GM20431 (cell line): ENCODE results near the gene LCN9.
"Not testable (repeated sequence)": the region's sequence is repeated elsewhere in the genome, so short reads cannot be mapped to it uniquely, and the experiment has no call there.

Experiments used
- in situ Hi-C: fragments of 300-500 bp; cut with MseI, MboI; formaldehyde crosslinking; loops from one replicate; pipeline ENCODE4 v1.15.0; 2020; ENCODE audit warnings: low sequenced_read_pairs; ENCODE audit not compliant: unreplicated experiment

LCN9 gene, protein sequence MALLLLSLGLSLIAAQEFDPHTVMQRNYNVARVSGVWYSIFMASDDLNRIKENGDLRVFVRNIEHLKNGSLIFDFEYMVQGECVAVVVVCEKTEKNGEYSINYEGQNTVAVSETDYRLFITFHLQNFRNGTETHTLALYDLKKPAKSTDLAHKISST

DNA sequence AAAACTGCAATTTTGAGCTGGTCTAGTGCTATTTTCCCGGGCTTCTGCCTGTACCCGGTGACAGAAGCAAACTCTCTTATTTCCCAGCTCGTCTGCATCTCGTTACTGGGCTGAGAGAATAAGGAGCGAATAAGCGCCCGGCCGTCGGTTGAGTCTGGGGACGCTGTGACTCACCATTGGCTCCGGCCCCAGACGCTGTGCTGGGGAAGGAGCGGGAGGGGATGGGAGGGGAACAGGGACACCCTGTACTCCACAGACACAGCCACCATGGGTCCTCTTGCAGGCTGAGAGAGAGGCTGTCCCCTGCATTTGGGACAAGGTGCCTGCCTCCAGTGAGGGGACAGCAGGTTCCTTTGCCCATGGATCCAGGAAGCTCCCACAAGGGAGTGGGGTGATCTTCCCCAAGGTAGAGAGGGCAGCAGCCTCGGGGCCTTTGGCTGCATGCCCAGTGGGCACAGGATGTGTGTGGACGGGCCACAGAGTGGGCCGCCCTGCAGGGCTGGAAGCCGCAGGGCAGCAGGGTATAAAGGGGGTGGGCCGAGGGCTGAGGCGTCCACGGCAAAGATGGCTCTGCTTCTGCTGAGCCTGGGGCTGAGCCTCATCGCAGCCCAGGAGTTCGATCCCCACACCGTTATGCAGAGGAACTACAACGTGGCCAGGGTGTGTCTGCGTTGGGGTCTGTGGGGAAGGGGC lies at the start of gene LCN9:
LCN9 (plus strand) TSS at position 552 of the 693 bp plus-strand sequence; CDS start at position 565, 13 bp downstream.
- in situ Hi-C loops, result no loop called here

DNA sequence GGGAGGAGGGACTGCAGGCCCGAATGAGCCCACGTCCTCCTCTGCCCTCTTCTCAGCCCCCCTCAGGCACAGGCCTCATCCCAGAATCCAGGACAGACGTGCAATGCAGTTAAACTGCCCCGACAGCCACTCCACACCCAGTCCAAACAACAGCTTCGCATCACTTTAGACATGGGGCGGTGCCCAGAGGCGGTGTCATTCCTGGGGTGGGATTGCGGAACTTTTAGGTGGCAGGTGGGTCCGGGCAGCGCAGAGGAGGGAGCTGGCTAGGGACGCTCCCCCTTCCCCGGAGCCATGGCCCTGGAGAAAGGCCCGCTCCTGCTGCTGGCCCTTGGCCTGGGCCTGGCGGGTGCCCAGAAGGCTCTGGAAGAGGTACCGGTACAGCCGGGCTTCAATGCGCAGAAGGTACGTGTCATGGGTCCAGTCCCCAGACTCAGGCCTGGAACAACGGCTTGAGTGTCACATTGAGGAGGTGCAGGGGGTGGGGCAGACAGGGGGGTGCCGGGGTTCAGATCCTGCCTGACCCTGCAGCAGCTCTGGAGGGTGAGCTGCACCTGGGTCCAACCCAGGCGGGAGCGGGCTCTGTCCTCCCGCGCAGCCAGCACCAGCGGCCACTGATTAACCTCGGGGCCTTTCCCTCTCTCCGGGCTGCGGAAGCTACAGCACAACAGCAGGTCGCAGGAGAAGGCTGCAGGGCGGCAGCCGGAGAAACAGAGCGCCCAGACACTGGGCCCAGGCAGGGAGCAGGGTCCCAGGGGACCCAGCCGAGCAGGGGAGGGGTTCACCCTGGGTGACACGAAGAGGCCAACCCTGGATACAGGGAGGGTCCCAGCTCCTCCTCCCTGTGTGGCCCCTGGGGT lies 48.9 kb upstream of the LCN9 start:
- in situ Hi-C loops, result no loop called here

DNA sequence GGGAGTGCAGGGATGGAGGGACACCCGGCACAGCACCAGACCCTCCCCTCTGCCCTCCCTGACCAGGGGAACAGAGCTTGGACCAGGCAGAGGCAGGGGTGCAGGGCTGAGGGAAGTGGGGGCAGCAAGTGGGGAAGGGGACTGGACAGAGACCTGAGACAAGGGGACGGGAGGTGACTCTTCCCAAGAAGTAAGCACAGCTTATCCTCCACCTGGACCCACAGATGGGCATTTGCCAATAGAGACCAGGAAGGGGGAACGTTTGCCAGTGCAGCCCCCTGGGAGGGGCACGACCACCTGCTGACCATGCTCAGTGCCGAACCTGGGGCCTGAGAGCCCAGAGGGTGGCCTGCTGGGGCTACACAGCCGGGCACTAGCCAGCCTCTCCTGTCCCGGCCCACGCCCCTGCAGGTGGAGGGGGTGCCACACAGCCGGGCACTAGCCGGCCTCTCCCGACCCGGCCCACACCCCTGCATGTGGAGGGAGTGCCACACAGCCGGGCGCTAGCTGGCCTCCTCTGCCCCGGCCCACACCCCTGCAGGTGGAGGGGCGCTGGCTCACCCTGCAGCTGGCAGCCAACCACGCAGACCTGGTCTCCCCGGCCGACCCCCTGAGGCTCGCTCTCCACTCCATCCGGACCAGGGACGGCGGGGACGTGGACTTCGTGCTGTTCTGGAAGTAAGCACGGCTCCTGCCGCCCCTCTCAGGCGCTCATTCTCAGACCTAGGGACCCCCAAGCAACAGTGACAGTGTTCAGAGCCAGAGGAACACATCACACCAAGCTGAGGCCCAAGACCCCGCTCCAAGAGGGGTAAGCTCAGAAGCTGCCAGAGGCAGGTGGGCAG lies 48.1 kb upstream of the LCN9 start:
- in situ Hi-C loops, result no loop called here

DNA sequence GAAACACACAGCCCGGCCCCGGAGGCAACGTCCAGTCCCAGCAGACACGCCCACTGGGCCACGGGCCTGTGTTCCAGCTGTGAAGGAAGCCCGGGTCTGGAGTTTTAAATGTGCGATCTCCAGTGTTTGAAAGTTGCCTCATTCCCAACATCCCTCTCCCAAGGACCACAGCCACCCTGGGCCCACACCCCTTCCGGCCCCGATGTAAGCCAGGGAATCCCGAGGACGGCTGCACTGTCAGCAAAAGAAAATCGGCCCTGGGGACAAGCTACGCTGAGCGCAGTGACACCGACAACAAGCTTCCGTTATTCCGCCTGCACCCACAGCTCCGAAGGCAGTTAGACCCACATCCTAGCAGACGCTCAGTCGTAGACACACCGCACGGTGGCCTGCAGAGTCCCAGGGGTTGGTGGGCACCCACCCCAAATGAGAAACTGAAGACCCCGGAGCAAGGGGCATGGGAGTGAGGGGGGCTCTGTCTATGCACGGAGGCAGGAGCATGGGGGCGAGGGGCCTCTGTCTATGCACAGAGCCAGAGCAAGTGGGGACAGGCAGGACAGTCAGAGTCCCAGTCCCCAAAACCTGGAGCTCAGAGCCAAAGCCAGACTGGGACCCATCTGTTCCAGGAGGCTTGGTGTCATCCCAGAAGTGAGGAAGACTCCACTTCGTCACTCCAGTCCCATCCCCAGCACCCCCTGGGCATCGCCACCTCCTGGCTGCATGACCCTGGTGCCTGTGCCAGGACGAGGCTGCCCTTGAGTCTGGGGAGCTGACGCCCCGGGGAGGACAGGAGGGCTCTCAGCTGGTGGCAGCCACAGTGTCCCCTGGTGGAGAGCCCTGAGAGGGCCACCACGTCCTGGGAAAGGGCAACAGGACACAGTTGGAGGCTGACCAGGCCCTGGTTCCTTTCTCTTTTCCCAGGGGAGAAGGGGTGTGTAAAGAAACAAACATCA lies 47.2 kb upstream of the LCN9 start:
- in situ Hi-C loops, result no loop called here

DNA sequence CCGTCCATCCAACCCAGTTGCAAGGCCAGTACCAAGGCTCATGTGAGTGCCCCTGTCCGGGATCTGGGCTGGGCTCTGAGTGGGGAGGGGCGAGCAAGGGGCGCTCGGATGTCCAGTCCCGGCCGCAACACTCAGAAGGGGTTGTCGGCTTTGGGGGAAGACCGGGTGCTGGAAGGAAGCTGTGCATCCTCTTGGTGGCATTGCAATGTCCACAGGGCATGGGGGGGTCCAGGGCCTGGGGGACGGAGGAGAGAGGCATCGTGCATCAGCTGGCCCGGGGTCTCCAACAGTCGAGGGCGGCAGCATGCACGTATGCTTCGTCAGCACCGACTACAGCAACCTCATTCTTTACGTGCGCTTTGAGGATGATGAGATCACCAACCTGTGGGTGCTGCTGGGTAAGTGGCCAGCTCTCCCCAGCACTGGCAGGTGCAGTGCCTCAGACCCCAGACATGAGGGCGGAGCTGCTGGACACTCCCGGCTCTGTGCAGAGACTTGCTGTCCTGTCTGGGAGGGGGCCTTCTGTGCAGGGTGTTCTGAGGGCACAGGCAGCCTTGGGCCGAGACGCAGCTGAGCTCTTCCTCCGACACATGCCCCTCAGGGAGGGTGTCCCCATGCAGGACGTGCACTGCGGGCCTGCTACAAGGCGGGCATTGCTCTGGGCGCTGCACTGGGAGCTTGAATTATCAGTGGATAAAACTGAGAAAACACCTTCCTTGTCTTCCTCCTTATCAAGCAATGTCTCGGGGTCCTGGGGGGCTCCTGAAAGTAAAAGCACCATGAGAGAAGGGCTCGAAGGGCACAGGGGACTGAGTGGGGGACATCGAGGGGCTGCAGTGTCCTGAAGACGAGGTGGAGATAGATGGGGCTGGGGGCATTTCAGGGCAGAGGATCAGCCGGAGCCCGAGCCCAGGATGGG lies 46.2 kb upstream of the LCN9 start:
- in situ Hi-C loops, result no loop called here

DNA sequence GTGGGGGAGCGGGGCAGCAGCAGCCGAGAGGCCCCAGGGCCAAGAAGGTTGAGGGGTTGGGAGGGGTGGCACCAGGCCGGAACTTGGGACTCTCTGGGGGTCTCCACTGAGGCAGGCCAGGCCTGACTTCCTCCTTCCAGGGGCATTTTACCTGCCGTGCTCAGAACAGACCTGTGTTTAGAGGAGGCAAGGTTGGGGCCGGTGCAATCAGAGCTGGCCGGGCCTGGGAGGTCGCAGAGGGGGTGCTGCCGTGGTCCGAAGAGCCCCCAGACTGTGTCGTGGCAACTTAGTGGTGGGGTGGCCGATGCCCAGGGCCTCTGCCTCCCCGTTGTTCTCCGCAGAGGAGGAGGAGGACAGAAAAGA lies 45.6 kb upstream of the LCN9 start:
- in situ Hi-C loops, result no loop called here

DNA sequence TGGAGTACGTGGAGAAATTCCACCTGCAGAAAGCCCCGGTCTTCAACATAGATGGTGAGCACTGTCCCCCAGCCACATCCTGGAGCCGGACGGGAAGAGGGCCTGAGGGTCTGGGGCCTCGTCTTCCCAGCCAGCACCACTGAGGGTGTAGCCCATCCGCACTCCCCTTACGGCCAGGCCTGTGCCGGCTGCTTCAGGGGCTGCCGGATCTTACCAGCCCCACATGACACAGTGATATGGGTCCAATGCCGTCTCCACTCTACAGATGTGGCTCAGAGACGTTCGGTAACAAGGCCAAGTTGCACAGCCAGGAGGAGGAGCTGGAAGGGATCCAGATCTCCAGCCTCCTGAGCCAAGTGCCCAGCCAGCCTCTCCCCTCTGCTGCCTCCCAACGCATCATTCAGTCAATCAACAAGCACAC lies 45.1 kb upstream of the LCN9 start:
- in situ Hi-C loops, result no loop called here

DNA sequence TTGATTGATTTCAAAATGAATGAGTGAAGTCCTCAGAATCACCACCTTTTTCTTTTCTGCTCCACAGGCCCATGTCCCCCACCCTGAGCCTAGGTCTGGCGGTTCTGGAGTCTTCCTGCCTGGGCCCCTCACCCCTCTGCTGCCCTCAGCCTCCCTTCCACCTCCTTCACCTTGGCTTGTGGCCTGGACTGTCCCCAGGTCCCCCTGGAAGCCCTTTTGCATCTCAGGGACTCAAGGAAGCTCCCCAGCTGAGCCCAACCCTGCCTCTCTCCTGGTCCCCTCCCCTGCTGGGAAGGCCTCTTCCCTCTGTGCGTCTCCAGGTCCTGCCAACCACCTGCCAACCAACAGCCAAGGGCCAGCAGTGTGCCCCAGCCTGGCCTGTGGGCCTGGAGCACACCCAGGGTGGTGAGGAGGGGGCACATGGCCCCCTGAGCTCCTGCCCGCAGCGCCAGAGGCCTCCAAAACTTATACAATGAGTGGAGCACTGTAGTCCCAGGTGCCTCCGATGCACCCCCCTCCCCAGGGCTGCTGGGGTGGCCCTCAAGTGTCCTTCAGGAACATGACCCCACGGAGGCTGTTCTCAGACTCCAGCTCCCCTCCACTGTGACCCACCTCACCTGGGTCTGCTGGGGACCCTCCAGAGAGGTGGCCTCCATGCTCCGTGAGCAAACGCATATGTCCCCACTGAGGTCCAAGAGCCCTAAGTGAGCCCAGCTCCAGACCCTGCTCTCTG lies 44.1 kb upstream of the LCN9 start:
- in situ Hi-C loops, result no loop called here

DNA sequence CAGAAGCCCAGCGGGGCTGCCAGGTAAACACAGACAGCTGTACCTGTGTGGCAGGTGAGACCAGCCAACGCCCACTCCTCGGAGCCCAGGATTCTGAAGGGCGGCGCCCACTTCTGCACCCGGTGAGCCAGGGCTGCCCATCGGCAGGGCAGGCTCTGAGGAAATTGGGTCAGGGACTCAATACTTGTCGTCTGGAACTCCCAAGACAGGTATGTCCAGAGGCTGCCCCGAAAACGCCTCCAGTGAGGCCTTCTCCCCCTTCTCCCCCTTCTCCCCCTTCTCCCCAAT lies 43.6 kb upstream of the LCN9 start:
- in situ Hi-C loops, result no loop called here

DNA sequence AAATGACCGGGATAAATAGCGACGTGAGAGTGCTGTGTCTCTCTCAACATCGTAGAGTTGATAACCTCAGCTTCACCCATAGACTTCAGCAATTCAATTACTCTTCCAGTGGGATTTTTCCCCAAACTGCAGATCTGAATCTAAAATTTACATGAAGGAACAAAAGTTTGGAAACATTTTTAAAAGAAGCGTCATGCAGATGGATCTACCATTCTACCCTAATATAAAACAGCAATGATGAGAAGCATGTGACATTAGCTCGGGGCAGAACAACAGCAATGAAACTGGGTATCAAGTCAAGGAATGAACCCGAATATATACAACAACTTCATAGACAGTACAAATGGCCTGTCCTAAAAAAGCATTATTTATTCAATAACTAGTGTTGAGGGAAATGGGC lies 42.6 kb upstream of the LCN9 start:
- in situ Hi-C loops, result no loop called here

DNA sequence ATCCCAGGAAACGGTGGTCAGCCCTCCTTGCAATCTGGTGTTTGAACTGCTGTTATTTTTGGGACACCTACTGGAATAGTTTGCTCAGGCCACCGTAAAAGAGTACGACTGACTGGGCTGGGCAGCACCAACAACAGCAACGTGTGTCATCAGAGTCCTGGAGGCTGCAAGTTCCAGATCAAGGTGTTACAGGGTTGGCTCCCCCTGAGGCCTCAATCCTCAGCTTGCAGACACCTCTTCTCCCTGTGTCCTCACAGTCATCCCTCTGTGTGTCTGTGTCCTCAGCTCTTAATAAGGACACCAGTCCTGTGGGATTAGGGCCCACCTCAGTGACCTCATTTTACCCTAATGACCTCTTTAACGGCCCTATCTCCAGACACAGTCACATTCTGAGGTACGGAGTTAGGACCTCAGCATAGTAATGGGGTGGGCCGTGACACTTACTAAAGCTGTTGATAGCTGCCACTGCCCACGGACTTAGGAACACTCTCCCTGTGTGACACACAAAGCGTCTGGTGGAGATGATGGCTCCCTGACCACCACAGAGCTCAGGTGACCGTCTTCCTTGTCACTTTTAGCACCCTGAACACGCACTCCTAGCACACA lies 40.6 kb upstream of the LCN9 start:
- in situ Hi-C loops, result no loop called here

DNA sequence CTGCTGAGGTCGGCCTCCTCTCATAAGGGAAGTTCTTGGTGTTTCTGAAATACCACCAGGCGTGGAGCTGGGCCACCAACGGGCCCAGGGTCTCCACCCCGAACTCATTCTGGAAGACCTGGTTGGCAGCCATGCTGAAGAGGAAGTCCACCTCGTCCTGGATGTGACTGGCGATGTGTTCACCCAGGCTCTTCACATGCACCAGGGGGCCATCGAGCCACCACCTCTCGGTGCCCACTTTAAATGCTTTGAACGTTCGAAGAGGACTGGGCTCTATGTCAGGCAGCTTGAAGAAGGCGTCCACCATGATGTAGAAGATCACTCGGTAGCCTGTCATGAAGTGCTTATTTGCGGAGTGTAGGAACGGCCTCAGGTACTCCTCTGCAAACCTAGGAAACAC lies 38.8 kb upstream of the LCN9 start:
- in situ Hi-C loops, result no loop called here

DNA sequence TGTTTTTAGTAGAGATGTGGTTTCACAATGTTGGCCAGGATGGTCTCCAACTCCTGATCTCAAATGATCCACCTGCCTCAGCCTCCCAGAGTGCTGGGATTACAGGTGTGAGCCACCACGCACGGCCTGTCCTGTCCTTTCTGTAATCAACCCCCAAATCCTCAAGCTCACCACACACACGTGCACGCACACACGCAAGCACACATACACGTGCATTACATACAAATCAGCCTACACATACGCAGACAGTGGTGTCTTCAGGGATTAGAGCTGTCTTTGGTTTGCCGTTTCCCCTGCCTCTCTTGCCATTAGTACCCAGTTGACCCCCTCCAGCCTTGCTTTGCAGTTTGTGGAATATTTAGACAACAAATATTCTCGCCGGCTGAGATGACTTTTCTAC lies 30.3 kb upstream of the LCN9 start:
- in situ Hi-C loops, result no loop called here

DNA sequence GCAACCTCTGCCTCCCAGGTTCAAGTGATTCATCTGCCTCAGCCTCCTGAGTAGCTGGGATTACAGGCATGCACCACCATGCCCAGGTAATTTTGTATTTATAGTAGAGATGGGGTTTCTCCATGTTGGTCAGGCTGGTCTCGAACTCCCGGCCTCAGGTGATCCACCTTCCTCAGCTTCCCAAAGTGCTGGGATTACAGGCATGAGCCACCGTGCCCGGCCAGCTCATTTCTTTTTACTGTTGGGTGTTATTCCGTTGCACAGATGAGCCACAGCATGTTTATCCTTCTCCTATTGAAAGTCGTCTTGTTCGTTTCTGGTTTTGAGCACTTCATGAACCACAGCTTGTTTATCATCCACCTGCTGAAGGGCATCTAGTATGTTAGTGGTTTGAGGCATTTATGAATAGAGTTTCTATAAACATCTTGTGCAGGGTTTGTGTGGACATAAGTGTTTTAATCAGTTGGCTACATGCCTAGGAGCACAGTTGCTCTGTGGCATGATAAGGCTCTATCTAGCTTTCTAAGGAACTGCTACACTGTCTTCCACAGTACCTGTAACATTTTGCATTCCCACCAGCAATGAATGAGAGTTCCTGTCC lies 26.1 kb upstream of the LCN9 start:
- in situ Hi-C loops, result not testable (repeated sequence)

DNA sequence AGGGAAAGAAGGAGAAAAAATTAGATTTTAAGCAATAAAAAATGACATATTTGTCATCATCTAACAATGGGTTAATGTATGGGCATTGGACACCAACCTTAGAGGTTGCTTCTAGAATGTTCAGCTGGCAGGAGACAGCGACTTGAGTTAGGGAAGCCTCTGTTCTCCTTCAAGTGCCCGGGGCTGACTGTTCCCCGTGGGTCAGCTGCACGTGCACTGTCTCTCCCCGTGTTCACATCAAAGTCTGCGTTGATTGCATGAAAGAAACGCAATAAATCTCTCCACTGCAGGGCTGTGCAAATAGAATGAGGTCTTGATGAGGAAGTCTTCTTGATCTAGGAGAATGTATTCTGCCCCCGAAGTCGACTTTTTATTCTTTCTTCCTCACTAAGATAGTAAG lies 23.9 kb upstream of the LCN9 start, which contains the start of gene GLT6D1:
GLT6D1 (minus strand) TSS at position 345 of the 400 bp plus-strand sequence. CDS start 353 bp downstream, outside the sequence.
- in situ Hi-C loops, result no loop called here

DNA sequence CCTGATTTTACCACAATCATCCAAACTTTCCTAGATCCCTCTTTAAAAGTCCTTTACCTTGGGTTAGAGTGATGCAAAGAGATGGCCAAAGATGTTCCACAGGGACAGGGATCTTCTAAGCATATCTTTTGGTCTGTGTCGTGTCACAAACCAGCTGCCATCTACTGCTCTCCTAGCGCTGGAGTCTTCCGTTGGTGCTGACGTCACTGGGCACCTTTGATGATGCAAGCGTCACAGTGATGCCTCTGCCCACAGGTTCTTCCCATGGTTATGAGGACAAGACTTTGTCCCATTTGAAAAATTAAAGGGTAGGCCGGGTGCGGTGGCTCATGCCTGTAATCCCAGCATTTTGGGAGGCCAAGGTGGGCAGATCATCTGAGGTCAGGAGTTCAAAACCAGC lies 22.1 kb upstream of the LCN9 start:
- in situ Hi-C loops, result no loop called here

DNA sequence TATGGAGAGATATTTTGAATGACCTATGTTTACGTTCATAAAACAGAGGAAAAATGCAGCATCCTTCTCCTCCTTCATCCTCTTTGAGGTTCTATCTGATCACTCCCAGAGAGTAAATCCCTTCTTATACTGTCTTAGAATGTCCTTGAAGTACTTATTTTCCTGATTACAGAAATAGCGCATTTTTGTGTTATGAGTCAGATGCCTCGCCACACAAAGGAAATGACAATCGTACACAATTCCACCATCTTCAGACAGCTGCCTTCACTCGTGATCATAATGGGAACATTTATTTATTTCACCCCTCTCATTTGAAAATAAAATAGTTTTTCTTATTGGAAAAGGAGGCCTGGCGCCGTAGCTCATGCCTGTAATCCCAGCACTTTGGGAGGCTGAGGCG lies 21.4 kb upstream of the LCN9 start:
- in situ Hi-C loops, result no loop called here
